GM18861 (cell line): ENCODE data around the gene MMP17.
"Not testable (repeated sequence)": the region's sequence is repeated elsewhere in the genome, so short reads cannot be mapped to it uniquely, and the experiment has no call there.

ENCODE experiments used
- ATAC-seq: cut with Tn5 transposase; IDR thresholded peaks from one replicate; pipeline ENCODE4 v1.9.1; 2021; ENCODE audit not compliant: unreplicated experiment

Gene MMP17

DNA sequence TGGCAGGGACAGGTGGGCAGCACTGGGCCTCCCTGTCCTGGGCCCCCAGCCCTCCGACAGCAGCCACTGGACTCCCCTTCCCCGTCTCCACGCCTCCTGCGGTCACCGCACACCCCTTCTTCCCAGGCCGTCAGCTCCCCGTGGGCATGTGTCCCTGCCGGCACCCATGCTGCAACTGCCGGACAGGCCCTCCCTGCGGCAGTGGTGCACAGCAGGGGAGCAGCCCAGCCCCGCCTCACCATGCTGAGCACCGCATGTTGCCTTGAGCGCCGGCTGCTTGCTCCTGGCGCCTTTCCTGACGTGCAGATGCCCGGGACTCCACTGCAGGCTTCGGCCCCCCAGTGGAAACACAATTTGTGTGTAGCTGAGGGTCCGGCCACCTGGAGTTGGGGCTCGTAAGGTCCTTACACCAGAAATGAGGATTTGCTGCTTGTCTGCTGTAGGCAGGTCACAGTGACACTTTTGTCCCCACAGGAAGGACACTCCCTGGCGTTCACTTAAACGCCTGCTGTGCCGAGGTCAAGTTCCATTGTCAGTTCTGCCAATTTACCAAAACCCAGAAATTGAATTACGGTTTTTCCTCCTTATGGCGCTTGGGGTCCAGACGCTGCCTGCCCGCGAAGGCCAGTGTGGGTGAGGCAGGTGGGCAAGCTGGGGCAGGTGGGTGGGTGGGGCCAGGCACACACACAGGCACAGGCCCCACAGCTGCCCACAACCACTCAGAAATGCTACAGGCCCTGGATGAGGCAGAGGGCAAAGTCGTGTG is 28.2 kb upstream of the MMP17 start:
- no peak for ATAC-seq

DNA sequence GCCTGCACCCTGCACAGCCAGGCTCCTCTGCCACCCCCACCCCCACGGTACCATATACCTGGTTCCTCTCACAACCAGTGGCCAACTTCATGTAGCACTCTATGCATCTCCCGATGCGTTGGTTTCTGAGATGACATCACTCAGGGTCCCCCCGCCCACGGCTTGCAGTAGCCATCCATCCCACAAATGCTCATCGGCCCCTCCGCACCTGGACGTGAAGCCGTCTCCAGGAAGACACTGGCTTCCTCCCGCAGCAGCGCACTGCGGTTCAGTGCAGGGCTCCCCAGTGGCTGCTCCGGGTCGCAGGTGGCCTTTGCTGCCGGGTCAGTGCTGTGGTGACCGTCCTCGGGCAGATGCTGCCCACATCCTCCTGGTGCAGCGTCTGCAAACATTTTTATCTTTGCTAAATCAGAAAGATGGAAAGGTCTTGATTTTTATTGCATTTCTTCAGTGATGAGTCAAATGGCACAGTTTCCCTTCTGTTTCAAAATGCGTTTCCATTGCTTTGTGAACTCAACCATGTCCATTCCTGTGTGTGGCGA is 27.5 kb upstream of the MMP17 start:
- no peak for ATAC-seq

DNA sequence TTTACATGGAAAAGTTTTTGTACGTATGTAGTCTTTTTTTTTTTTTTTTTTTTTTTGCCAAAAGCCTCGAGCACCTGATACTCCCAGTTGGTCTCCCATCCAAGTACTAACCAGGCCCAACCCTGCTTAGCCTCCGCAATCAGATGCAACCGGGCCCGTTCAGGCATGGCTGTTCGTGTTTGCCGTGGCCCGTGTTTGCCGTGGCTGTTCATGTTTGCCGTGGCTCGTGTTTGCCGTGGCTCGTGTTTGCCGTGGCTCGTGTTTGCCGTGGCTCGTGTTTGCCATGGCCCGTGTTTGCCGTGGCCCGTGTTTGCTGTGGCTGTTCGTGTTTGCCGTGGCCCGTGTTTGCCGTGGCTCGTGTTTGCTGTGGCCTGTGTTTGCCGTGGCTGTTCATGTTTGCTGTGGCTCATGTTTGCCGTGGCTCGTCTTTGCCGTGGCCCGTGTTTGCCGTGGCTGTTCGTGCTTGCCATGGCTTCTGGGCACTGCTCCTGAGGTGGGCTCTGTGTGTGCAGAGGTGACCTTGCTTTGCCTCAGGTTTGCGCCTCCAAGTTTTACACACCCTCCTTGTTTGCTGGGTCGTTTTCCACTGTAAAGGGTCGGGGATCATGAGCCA is 26.8 kb upstream of the MMP17 start:
- ATAC-seq = no peak

DNA sequence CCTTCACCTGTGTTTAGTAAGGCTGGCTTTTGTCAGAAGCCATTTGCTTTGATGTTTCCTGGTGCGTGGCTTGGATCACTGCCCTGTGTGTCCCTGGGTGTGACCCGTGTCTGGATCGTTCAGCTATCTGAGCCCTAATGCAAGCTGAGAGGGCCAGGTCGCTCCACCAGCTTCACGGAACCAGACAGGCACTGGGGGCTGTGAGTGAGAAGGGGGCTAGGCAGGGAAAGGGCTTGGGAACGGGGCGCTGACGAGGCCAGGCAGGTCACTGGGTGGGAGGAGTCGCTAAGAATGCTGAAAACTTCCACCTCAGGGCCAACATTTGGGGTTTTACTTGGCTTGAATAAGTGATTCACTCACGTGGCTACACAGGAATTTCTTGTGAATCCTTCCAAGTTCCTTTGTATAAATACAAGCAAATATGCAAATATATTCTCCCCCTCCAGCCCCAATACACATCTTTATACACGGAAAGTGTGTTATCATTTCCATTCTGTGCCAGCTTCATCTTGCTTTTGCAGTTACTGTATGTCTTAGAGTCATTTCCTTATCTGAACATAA is 24.2 kb upstream of the MMP17 start:
- ATAC-seq = no peak

DNA sequence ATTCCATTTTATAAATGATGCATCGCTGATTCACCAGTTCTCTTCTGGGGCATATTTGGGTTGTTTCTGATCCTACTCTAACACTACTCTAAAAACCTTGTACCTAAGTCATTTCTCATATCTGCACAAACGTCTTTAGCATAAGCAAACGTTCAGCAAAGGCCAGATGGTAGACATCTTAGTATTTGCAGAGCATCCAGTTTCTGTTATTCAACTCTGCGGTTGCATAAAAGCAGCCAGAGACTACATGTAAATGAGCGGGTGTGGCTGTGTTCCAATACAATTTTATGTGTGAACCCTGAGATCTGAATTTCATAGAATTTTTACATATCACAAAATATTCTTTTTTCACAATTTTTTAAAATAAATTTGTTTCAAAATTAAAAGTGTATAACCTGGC is 22.8 kb upstream of the MMP17 start:
- no peak for ATAC-seq

DNA sequence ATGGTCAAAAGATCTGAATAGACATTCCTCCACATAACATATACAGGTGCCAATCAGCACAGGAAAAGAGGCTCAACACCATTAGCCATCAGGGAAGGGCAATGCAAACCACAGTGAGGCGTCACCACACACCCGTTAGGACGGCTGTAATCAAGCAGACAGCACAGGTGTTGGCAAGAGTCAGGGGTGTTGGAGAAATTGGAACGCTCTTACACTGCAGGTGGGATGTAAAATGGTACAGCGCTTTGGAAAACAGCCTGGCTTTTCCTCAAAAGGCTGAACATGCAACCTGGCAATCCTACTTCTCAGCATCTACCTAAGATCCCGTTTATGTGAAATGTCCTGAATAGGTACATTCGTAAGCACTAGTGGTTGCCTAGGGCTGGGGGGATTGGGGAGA is 21.5 kb upstream of the MMP17 start:
- ATAC-seq = no peak

DNA sequence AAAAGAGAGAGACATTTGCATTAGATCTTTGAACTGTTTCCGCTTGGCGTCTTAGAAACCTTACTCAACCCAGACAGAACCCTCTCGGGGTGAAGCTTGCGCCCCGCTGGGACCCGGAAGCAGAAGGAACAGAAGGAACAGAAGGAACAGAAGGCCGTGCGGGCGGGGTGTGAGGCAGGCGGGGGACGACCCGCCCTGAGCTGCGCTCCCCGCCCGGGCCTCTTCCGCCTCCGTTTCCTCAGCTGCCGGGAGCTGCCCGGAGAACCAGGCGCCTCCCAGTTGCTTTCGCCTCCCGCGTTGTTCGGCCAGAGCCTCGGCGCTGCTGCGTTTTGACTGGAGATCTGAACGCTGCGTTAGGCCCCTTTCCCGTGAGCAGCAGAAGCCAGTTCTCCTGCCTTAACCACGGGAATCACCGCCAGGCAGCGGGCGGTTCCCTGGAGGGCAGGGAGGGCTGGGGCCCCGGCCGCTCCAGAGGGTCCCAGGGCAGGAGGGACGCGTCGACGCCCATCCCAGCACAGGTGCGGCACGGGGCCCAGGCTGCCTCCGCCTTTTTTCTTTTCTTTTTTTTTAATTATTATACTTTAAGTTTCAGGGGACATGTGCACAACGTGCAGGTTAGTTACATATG is 19.3 kb upstream of the MMP17 start:
- ATAC-seq = no peak

DNA sequence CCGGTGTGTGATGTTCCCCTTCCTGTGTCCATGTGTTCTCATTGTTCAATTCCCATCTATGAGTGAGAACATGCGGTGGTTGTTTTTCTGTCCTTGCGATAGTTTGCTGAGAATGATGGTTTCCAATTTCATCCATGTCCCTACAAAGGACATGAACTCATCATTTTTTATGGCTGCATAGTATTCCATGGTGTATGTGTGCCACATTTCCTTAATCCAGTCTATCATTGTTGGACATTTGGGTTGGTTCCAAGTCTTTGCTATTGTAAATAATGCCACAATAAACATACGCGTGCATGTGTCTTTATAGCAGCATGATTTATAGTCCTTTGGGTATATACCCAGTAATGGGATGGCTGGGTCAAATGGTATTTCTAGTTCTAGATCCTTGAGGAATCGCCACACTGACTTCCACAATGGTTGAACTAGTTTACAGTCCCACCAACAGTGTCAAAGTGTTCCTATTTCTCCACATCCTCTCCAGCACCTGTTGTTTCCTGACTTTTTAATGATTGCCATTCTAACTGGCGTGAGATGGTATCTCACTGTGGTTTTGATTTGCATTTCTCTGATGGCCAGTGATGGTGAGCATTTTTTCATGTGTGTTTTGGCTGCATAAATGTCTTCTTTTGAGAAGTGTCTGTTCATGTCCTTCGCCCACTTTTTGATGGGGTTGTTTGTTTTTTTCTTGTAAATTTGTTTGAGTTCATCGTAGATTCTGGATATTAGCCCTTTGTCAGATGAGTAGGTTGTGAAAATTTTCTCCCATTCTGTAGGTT is 18.5 kb upstream of the MMP17 start:
- ATAC-seq = not testable (repeated sequence)

DNA sequence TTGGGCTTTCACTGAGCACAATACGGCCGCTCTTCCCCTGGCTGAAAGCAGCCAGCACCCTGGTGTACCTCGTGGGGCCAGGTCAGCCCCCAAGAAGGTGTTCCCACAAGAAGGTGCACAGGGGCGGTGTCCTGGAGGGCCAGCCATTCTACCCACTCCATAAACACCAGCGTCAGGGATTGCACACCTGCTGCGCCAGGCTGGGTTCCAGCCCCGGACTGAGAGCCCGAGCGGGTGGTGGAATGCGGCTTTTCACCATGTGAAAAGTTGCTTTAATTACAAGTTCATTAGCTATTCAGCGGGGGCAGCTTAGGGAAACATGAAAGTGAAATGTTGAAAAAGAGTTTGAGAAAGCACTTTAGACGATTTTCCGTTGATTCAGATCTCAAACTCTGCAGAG is 17.5 kb upstream of the MMP17 start:
- ATAC-seq = no peak

DNA sequence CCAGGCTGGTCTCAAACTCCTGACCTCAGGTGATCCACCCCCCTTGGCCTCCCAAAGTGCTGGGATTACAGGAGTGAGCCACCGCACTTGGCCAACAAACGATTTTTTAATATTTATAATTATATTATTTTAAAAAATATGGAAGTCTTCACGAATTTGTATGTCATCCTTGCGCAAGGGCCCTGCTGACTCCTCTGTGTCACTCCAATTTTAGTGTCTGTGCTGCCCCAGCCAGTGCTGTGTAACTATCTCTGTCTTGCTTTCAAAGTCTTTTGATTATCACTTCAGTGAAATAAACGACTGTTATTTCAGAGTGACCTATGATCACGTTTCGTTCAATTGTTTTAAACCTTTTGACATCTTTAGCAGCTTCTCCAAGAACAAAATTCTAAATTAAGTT is 13.1 kb upstream of the MMP17 start:
- no peak for ATAC-seq

DNA sequence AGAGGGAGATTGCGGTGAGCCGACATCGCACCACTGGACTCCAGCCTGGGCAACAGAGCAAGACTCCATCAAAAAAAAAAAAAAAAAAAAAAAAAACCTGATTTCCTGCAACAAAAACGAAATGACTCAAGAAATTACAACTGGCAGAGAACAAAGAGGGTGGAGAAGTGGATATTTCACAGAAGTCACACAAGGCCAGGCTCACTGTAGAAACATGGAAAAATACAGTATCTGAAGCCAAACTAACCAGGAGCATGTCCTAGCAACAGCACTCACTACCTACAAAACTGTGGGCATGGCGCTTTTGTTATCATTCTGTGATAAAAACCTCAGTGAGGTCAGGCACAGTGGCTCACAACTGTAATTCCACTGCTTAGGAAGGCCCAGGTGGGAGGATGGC is 11.7 kb upstream of the MMP17 start:
- ATAC-seq = no peak

DNA sequence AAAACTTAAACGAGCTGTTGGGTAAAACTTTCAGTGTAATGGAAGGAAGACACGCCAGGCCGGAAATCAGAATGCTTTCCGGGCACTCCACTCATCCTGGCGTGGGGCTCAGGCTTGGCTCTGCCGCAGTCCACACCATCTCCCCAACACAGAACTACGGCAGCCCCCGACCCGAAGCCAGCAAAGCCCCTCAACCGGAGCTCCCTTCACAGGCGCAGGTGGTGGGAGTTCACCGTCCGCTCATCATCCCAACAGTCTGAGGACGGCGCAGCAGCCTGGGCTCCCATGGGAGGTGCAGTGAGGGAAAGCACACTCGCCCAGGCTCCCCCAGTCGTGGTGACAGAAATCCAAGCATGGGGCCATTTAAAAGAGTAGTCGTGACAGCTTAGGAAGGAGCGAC is 11.0 kb upstream of the MMP17 start:
- ATAC-seq = no peak

DNA sequence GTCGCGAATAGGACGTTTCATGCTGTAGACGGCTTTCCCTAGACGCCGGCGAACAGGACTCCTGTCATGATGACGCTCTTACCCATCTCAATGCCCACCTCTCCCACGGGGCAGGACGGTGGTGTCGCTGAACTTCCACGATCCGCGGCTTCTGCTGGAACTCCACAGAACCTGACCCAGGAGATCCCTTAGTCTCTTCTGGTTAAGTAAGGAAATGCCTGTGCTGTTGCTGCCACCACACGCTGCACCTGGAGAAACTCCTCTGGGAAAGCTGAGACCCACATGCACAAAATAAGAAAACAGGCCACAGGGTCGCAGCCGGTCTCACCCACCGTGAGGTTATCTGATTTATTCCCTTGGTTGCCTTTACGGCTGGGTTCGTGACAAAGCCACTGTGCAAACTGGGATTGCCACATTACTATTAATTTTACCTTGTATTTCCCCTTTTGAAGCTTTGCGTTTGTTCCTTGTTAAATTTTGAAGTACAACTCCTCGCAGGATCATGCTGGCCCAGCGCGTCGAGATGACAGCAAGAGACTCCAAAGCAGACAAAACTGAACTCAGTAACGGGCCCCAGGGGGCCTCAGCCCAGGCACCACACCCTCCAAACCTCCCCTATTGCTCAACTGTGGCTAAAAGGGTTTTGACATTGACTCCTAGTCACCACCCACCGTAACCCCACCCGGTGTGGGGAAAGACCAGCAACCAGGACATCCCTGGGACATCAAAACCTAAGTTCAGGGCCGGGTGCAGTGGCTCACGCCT is 9.2 kb upstream of the MMP17 start:
- no peak for ATAC-seq

DNA sequence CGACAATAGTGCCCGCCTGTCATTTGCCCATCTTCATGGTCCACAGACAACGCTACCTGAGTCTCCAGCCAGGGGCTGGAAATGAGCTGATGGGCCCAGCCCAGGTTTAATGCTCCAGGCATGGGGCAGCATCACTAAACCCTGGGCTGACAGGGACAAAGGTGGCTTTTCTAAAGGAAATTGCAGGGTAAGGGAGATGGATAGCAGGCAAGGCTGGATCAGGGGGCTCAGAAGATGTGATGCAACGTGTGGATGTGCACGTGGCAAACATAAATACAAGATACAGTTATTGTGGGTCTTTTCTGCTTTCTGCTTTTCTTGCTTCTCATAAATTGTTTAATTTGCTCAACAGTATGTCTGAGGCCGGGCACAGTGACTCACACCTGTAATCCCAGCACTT is 3.7 kb upstream of the MMP17 start:
- ATAC-seq = no peak

DNA sequence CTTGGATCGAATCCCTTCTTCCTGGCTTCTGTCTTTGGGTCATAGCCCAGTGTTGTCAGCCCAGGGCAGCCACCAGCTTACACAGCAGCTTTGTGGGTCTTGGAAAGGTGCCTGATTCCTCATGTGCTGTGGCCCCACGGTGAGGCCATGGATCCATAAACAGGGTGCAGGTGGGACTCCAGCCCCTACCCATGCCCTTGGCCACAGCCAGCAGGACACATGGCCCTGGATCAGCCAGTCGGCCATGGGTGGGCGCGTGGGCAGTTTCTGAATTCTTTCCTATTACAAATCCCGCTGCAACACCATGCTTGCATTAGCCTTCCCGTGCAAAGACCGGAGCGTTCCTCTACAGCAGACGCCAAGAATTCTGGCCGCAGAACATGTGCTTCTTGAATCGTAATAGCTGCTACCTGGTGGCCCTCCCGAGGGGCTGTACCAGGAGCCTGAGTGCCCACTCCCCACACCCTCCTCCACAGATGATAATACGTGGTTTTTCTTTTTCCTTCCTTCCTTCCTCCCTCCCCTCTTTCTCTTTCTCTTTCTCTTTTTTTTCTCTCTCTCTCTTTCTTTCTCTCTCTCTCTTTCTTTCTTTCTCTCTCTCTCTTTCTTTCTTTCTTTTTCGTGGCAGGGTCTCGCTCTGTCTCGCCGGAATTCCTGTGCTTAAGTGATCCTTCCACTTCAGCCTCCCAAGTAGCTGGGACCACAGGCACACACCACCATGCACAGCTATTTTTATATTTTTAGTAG is 2.9 kb upstream of the MMP17 start:
- no peak for ATAC-seq

DNA sequence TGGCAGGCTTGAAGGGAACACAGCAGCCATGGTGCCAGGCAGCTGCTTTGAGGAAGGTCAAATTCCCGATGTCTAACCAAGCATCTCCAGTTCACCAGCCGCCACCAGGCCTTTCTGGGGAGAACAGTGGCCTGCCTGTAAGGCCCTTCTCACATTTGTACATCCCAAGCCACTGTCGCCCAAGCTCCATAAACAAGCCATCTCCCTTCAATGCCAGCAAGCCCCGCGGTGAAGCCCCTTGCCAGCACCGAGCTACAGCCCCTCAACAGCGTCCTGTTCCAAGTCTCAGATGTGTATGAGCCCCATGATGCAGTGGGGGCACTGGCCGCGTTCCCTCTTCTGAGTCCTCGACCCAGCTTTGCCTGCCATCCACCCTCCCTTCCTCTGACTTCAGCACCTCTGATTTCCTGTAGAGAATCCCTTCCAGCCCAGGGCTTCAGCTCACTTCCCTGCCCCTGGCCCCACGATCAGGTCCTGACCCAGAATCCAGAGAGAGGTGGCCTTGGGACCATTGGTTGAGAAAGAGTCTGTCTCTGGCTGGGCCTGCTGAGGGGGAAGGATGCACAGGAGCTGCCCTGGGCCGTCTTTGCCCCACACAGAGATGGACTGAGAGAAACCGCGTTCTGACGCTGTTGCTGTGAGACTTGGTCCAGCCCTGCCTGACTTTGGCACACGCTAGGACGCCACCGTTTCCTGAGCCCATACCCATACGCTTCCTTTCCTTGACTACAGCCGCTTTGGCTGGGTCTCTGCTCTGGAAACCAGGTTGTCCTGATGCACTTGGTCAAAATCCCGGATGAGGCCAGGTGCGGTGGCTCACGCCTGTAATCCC is 1.9 kb upstream of the MMP17 start:
- no peak for ATAC-seq

DNA sequence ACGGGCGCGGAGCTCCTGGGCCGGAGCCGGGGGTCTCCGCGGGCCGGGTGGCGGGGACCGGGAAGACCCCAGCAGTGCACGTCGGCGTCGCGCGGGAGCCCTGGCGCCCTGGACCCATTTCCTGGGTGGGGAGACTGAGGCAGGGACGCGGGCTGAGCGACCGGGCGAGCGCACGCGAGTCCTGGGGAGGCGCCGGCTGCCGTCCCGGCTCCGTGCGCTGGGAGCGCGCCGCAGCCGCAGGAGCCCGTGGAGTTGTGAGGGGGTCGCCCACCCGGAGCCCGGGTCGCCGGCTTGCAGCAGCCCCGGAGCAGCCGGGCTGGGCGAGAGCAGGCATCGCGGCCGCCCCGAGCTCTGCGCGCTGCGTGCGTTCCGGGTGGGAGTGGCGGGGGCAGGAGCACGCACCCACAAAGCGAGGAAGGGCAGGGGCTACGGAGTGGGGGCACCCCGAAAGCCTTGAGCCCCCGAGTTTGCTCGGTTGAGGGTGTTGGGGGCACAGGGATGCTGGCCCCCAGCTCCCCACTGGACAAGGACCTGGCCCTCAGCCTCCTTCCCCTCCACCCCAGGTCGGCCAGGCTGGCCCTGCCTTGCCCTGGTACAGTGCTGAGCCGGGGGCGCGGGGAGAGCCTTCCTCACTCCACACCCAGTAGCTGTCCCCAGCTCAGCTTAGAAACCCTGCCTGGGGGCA is 620 bp downstream of the MMP17 start:
- no peak for ATAC-seq

DNA sequence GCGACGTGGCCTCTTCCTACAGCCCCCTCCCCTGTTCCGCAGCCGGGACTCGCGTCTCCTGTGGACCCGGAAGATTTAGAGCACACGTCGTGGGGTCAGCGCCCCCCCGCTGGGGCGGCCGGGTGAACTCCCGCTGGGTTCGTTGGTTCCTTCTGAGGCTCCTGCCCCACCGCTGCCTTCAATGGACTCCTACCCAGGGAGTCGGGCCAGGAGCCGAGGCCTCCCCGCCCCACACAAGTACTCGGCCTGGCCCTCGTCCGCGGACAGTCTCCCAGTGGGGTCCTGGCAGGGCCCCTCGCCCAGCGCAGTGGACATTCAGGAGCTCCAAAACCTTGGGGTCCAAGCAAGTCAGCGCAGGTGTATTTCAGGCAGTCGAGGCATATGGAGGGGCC is 1.2 kb downstream of the MMP17 start:
- no peak for ATAC-seq
